RWPE1 (cell line): ENCODE measurements around the gene ANLN.

Experiments used
- CTCF ChIA-PET: fragments of 350-600 bp; sonication (Branson Sonifier 250); formaldehyde crosslinking; extraction: SDS; loops from one replicate; lab custom pipeline; 2021; lab: Yijun Ruan, JAX
- POLR2A ChIA-PET: fragments of 400-600 bp; formaldehyde crosslinking; extraction: SDS; loops from one replicate; lab custom pipeline; 2020; ENCODE audit warnings: antibody characterized with exemption; ENCODE audit not compliant: low non-redundant PET; lab: Yijun Ruan, JAX
- DNase-seq: peaks from one replicate; pipeline ENCODE4 v3.0.0; 2012; ENCODE audit warnings: low spot score
- H3K27ac ChIP-seq: fragments of 450-650 bp; 2 replicates; pipeline ENCODE4 v1.5.1; 2017
- TF ChIP-seq, protein P1 (sequence below): fragments of 450-650 bp; conservative IDR thresholded peaks from 2 replicates; pipeline ENCODE4 v1.5.1; 2017; ENCODE audit warnings: low read depth, mild to moderate bottlenecking

Gene ANLN

DNA sequence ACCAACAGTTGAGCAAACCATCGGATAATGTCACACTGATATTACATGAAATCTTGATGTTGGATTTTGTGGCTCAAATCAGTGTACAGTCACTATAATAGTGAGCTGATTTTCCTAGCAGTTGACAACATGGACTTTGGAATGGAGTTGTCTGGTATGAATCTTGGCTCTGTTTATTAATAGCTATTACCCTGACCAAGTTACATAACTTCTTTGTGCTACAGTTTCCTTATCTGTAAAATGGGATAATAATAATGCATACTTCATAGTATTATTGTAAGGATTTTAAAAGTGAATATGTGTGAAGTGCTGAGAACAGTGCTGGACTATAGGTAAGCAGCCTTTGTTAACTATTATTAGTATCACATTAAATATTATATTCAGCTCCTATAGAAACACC lies 26.1 kb upstream of the ANLN start:
- TF ChIP-seq, protein P1, sequence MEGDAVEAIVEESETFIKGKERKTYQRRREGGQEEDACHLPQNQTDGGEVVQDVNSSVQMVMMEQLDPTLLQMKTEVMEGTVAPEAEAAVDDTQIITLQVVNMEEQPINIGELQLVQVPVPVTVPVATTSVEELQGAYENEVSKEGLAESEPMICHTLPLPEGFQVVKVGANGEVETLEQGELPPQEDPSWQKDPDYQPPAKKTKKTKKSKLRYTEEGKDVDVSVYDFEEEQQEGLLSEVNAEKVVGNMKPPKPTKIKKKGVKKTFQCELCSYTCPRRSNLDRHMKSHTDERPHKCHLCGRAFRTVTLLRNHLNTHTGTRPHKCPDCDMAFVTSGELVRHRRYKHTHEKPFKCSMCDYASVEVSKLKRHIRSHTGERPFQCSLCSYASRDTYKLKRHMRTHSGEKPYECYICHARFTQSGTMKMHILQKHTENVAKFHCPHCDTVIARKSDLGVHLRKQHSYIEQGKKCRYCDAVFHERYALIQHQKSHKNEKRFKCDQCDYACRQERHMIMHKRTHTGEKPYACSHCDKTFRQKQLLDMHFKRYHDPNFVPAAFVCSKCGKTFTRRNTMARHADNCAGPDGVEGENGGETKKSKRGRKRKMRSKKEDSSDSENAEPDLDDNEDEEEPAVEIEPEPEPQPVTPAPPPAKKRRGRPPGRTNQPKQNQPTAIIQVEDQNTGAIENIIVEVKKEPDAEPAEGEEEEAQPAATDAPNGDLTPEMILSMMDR: no peak
- no peak for DNase-seq
- H3K27ac ChIP-seq: no peak overlapping the region
- ChIA-PET CTCF (interaction anchor here (0.6 kb wide), 2 partner anchors 216 to 835 kb away, joined by 3 read pairs; no protein-coding TSS in a partner anchor), POLR2A (no interaction called here)

DNA sequence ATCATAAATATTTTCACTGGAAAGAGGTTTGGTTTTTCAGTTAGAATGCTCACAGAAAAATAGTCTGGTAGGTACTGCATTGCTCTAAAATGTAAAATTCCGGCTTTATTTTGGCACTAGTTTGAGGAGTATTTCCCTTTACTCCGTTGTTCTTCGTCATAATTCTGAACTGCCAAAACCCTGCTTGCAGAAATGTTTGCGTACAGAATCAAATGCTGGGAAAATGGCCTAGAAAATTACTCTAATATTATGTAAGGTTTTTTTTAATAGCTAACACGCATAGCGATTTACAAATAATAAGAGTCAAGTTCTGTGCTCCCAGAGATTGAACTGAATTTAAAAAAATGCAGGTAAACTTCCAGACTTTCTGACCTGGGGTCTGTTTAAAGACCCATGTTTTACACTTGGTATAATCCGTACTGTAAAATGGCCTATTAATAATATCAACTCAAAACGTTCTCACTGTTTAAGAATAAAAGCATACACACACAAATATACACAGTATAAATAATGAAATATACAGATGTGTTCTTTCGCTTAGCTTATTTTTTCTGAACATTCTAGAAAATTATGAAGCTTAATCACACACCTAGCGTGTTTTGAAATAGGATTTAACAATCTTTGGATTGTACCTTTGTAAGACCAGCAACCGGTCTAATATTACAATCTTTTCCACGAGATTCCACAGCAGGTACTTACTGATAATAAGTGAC lies 23.5 kb upstream of the ANLN start:
- POLR2A ChIA-PET: interaction anchor here (1.0 kb wide), 1 partner anchor 24 kb away, joined by 3 read pairs; no protein-coding TSS in a partner anchor
- peak overlapping the region; percentile 64 for H3K27ac ChIP-seq
- CTCF ChIA-PET: interaction anchor here (0.5 to 1.3 kb wide), 7 partner anchors 24 to 985 kb away, joined by 3 to 6 read pairs (median 4); no protein-coding TSS in a partner anchor
- DNase-seq: no peak
- TF ChIP-seq, protein P1: no peak

DNA sequence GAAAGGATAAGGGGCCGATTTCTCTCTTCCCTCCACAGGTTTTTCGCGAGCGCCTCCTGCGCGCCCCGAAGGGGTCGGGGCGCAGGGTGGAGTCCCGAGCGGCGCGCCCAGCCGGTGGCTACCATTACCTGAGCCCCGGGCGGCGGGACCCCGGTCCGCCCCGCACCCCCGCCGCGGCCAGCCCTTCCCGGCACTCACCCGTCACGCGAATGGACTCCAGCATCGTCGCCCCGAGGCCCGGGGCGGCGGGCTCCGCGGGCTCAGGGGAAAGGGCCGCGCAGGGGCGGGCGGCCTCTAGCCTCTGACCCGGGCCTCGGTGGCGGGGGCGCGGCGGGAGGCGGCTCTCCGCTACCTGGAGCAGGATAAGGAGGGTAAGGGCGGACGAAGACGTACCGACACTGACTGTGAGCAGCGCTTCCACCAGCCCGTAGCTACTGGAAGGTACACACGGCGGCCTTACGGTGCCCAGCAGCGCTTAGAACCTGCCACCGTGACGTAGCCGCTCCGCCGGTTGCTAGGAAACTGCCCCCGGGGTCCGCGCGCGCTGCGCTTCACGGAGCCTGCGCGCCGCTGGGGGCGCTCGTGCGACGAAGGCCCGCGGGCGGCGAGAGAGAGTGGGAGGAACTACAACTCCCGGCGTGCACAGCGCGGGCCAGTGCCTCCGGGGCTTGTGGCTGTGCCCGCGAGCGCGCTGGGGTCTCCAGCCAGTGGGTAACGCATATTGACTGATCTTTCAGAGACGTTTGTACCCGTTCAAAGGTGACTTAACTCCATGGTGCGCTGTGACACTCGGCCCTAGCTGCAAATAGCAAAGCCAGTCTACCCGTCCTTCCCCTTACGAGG lies 22.7 kb upstream of the ANLN start:
- TF ChIP-seq, protein P1: peak; percentile 98
- CTCF ChIA-PET: interaction anchor here (0.5 to 1.3 kb wide), 12 partner anchors 11 to 984 kb away, joined by 3 to 6 read pairs (median 4); no protein-coding TSS in a partner anchor
- H3K27ac ChIP-seq: peak overlapping the region; percentile 64

DNA sequence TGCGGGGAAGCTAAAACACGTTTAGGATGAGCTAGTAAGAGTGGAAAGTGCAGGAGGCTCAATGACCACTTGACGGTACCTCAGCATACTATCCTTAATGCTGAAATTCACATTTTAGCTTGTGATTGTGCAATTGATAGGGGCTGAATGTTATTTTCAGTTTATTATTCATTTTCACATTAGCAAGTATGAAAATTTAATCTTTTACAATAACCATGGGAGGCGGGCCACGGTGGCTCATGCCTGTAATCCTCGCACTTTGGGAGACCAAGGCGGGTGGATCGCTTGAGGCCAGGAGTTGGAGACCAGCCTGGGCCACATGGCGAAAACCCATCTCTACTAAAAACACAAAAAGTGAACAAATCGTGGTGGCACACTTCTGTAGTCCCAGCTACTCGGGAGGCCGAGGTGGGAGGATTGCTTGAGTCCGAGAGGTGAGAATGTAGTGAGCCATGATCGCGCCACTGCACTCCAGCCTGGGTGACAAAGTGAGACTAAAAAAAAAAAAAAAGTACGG lies 22.0 kb upstream of the ANLN start:
- H3K27ac ChIP-seq: peak overlapping the region; percentile 64
- CTCF ChIA-PET: interaction anchor here (0.6 to 1.3 kb wide), 7 partner anchors 12 to 328 kb away, joined by 3 to 4 read pairs (median 3); no protein-coding TSS in a partner anchor
- POLR2A ChIA-PET: no interaction called here
- TF ChIP-seq, protein P1: no peak
- no peak for DNase-seq

More for the DNA sequence above, 22.7 kb upstream of the ANLN start:
- POLR2A ChIA-PET: interaction anchor here (1.0 kb wide), 1 partner anchor 23 kb away, joined by 3 read pairs; no protein-coding TSS in a partner anchor
- DNase-seq: peak; percentile 95

DNA sequence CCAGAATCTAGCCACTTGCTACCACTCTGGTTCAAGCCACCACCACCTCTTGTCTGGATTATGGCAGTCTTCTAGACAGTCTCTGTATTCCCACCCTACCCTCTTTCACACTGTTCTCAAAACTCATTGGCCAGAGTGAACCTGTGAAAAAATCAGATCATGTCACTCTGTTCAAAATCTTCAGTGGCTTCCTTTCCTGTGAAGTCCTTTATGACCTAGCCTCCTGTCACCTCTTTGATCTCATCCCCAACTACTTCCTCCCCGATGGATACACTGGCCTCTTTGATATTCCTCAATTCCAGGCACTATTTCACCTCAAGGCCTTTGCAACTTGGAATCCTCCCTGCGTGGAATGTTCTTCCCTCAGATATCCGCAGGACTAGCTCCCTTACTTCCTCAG lies 21.2 kb upstream of the ANLN start:
- H3K27ac ChIP-seq: no peak overlapping the region
- POLR2A ChIA-PET: no interaction called here
- no peak for DNase-seq
- TF ChIP-seq, protein P1: no peak
- CTCF ChIA-PET: interaction anchor here (0.7 kb wide), 1 partner anchor 49 kb away, joined by 3 read pairs; no protein-coding TSS in a partner anchor

DNA sequence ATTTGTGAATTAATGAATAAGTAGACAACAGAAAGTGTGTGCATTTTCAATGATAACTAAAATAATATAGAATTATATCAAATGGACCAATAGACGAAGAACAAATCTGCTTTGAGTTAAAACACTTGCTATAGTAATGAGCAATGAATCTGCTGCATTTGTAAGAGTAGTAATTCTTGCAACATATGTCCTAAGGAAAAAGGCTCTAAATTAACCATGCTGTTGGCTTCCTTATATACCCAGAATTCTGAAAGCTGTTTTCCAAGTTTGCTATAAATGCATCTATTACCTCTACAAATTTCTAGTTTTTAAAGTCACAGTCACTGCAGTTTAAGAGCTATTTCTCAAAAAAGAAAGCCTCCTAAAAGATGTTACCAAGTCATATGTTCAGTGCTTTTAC lies 20.5 kb upstream of the ANLN start:
- CTCF ChIA-PET: no interaction called here

More for the DNA sequence above, 20.5 kb upstream of the ANLN start:
- TF ChIP-seq, protein P1: no peak
- H3K27ac ChIP-seq: no peak overlapping the region
- DNase-seq: no peak
- POLR2A ChIA-PET: no interaction called here
